Tibial artery (tissue), 4 donors: ENCODE results near the gene MRC1.

Experiments
- DNase-seq, 2 donors: peaks; one replicate each; pipeline ENCODE4 v3.0.0-alpha.2; 2019
- H3K27ac ChIP-seq, 2 donors: fragments of 200-600 bp; sonication (generic) in 1 of 2; 1 replicate in 1 of 2; 2 replicates in 1 of 2; pipeline ENCODE4 v1.5.1; 2018 to 2019; ENCODE audit warnings: mild to moderate bottlenecking in 1 of 2
- H3K27me3 ChIP-seq, 2 donors: fragments of 200-600 bp; sonication (generic) in 1 of 2; one replicate each; pipeline versions ENCODE4 v1.5.1 to v1.6.0; 2016 to 2019
- H3K36me3 ChIP-seq, 3 donors: fragments of 200-600 bp; sonication (generic) in 2 of 3; one replicate each; pipeline ENCODE4 v1.5.1; 2016 to 2019; ENCODE audit warnings: mild to moderate bottlenecking in 2 of 3
- H3K4me1 ChIP-seq, 4 donors: fragments of 200-600 bp; sonication (generic) in 2 of 4; 1 replicate in 3 of 4; 2 replicates in 1 of 4; pipeline ENCODE4 v1.5.1; 2016 to 2019
- H3K4me3 ChIP-seq, 2 donors: fragments of 200-600 bp; sonication (generic) in 1 of 2; 1 replicate in 1 of 2; 2 replicates in 1 of 2; pipeline ENCODE4 v1.5.1; 2018 to 2019; ENCODE audit warnings: mild to moderate bottlenecking in 2 of 2
- H3K9me3 ChIP-seq, 3 donors: fragments of 200-600 bp; sonication (generic) in 1 of 3; one replicate each; pipeline ENCODE4 v1.5.1; 2016 to 2019
- CTCF ChIP-seq, 2 experiments: fragments of 200-600 bp in 1 of 2; fragments of 450-650 bp in 1 of 2; IDR thresholded peaks; one replicate each; pipeline ENCODE4 v1.5.1; 2017 to 2019; ENCODE audit warnings: antibody characterized with exemption in 2 of 2, mild to moderate bottlenecking in 1 of 2, moderate library complexity in 1 of 2
- intact Hi-C: fragments of 100-400 bp; cut with DNase I; formaldehyde crosslinking; loops from one replicate; pipeline ENCODE4 v1.15.0; 2023; ENCODE audit warnings: low total_unique reads

MRC1 gene

GRCh38 chr10:17782921-17783665 is 26.1 kb upstream of the MRC1 start:
- Histone ChIP-seq H3K36me3 (no peaks in the 10 kb centered on the region), H3K4me3 (no peak overlapping the region), H3K27ac (no peak overlapping the region), H3K27me3 (no peaks in the 10 kb centered on the region), H3K4me1 (peaks cover 0 to 5% (median 0%) of the 10 kb centered on the region in 4 donors), H3K9me3 (no peaks in the 10 kb centered on the region)
- TF ChIP-seq CTCF (IDR thresholded peaks at IDR 0.05), result no peak
- DNase-seq, result no peak
- intact Hi-C loops, result no loop called here

- no peak for TF ChIP-seq CTCF (IDR thresholded peaks at IDR 0.05)
- DNase-seq, result no peak
- Histone ChIP-seq H3K9me3 (no peaks in the 10 kb centered on the region), H3K27ac (no peak overlapping the region), H3K4me3 (no peak overlapping the region), H3K27me3 (no peaks in the 10 kb centered on the region), H3K4me1 (peaks cover 0 to 5% (median 0%) of the 10 kb centered on the region in 4 donors), H3K36me3 (no peaks in the 10 kb centered on the region)
- intact Hi-C loops, result no loop called here
These were observed 25.4 kb upstream of the MRC1 start for GRCh38 chr10:17783751-17784150.

- H3K4me3 ChIP-seq, result no peak overlapping the region
- H3K36me3 ChIP-seq, result no peaks in the 10 kb centered on the region
- H3K4me1 ChIP-seq, result peaks cover 0 to 5% (median 0%) of the 10 kb centered on the region in 4 donors
- no peak for DNase-seq
- H3K9me3 ChIP-seq, result no peaks in the 10 kb centered on the region
- no peak overlapping the region for H3K27ac ChIP-seq
- no peaks in the 10 kb centered on the region for H3K27me3 ChIP-seq
- TF ChIP-seq CTCF (IDR thresholded peaks at IDR 0.05), result no peak
- intact Hi-C loops, result no loop called here
These were observed 24.5 kb upstream of the MRC1 start for GRCh38 chr10:17784688-17785087.

GRCh38 chr10:17785276-17785930 is 23.7 kb upstream of the MRC1 start:
- intact Hi-C loops, result no loop called here
- Histone ChIP-seq H3K4me1 (peaks cover 0 to 5% (median 0%) of the 10 kb centered on the region in 4 donors), H3K36me3 (no peaks in the 10 kb centered on the region), H3K9me3 (no peaks in the 10 kb centered on the region), H3K27me3 (no peaks in the 10 kb centered on the region), H3K4me3 (no peak overlapping the region), H3K27ac (no peak overlapping the region)
- TF ChIP-seq CTCF (IDR thresholded peaks at IDR 0.05), result no peak
- peak; percentile 57 to 73 for DNase-seq

GRCh38 chr10:17787087-17787961 is 21.8 kb upstream of the MRC1 start:
- DNase-seq, result no peak
- no peak for TF ChIP-seq CTCF (IDR thresholded peaks at IDR 0.05)
- no peak overlapping the region for H3K4me3 ChIP-seq
- H3K9me3 ChIP-seq, result no peaks in the 10 kb centered on the region
- intact Hi-C loops, result no loop called here
- peaks cover 0 to 5% (median 0%) of the 10 kb centered on the region in 4 donors for H3K4me1 ChIP-seq
- no peaks in the 10 kb centered on the region for H3K27me3 ChIP-seq
- no peaks in the 10 kb centered on the region for H3K36me3 ChIP-seq
- no peak overlapping the region for H3K27ac ChIP-seq
